Caki2 (cell line): ENCODE results near the gene SEMA4F. TPM values are rescaled to one million over a fixed set of nuclear protein-coding genes. Genes with fewer than 3 reads are reported as not detected.

Source experiments
- DNase-seq: peaks from one replicate; pipeline ENCODE4 v3.0.0-alpha.2; 2015; ENCODE audit warnings: low read depth
- in situ Hi-C: cut with HindIII; loops from 2 replicates; pipeline ENCODE4 v1.10.0; 2016; ENCODE audit warnings: low sequenced_read_pairs, low pct_unique_long_range_greater_than_20kb, mixed read lengths
- total RNA-seq: library from RNA; depleted of rRNA; stranded (reverse); fragments of >200 nt; shearing (Covaris generic); gene quantifications from 2 replicates; pipeline ENCODE4 v1.2.3, GENCODE V29; 2014; ENCODE audit warnings: low replicate concordance

The SEMA4F gene
- total RNA-seq, 1 experiment from 2014 or later: 7.6 TPM

DNA sequence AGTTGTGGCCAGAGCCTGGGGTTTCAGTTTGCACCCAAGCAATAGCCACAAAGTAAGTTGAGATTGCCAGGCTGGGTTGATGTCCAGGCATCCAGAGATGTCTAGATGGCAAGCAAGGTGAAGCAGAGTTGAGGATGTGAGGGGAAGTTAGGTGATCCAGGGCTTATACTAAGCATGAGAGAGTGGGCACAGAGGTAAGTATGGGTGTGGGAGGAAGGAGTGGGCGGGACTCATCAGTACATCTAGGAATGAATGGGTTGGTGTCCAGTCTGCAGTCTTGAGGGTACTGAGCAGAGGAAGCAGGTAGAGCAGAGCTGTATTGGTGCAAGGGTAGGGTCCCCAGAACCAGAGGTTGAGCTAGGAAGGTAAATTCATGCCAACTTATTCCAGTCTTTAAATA is 1.5 kb downstream of the SEMA4F start:
- DNase-seq: no peak
- in situ Hi-C loops: no loop called here

GRCh38 chr2:74658516-74658915 is 4.5 kb downstream of the SEMA4F start:
- DNase-seq: no peak
- in situ Hi-C loops: no loop called here

- in situ Hi-C loops: no loop called here
Observed at GRCh38 chr2:74659462-74659861, 5.4 kb downstream of the SEMA4F start.

DNA sequence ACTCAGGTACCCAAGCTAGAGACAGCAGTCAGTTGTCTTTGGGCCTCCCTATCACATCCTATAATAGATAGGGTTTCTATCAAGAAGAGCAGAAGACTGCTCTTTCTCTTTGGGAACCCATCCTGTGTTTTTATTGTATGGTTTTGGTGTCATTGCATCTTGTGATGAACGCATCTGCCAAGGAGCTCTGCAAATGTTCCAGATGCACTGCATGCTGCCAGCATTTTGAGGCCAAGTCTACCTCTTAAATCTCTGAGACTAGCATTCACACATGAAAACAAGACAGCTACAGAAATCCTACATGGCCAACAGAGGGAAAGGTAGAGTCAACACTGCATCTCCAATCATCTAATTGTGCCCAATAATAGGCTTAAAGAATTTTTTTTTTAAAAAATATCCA is 14.0 kb downstream of the SEMA4F start:
- no peak for DNase-seq
- in situ Hi-C loops: no loop called here

More at GRCh38 chr2:74659462-74659861, 5.4 kb downstream of the SEMA4F start:
- DNase-seq: no peak

- in situ Hi-C loops: no loop called here
Observed at GRCh38 chr2:74670263-74670662, 16.2 kb downstream of the SEMA4F start.

DNA sequence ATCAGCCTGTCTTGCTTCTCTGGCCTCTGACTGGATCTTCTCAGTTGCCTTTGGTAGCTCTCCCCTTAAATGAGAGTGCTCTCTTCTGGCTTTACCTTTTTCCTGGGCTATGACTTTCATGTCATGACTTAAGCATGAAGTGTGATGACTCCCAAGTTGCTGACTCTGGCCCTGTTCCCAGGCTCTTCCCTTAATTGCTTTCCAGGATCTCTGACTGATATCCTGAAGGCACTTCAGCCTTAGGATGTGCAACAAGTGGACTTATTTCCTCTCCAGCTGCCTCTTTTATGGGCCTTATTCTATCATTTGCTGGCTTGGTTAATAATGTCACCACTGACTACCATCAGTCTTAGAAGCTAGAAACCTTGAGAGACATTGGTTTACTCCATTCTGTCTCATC is 17.4 kb downstream of the SEMA4F start:
- no peak for DNase-seq
- in situ Hi-C loops: no loop called here

More at GRCh38 chr2:74670263-74670662, 16.2 kb downstream of the SEMA4F start:
- no peak for DNase-seq

- in situ Hi-C loops: no loop called here
- no peak for DNase-seq
Observed at GRCh38 chr2:74673826-74674528, 19.9 kb downstream of the SEMA4F start.

DNA sequence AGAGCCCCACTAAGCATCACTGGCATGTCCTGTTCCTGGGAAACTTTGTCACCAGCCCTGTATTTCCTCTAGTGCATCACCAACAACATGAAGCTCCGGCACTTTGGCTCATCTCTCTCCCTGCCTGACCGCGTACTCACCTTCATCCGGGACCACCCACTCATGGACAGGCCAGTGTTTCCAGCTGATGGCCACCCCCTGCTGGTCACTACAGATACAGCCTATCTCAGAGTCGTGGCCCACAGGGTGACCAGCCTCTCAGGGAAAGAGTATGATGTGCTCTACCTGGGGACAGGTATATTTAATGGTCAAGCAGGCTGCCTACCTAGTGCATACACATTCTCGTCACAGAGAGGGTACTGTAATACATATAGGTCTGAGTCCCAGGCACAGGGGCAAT is 21.0 kb downstream of the SEMA4F start:
- in situ Hi-C loops: no loop called here

GRCh38 chr2:74676331-74676730 is 22.3 kb downstream of the SEMA4F start:
- no peak for DNase-seq
- in situ Hi-C loops: no loop called here

More for the DNA sequence above, 21.0 kb downstream of the SEMA4F start:
- DNase-seq: no peak

DNA sequence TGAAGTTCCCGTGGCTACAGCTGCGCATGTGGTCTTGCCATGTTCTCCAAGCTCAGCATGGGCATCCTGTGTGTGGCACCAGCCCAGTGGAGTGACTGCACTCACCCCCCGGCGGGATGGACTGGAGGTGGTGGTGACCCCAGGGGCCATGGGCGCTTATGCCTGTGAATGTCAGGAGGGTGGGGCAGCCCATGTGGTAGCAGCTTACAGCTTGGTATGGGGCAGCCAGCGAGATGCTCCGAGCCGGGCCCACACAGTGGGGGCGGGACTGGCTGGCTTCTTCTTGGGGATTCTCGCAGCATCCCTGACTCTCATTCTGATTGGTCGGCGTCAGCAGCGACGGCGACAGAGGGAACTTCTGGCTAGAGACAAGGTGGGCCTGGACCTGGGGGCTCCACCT is 25.6 kb downstream of the SEMA4F start:
- DNase-seq: no peak
- in situ Hi-C loops: no loop called here

- DNase-seq: no peak
- in situ Hi-C loops: no loop called here
Observed at GRCh38 chr2:74682501-74682900, 28.5 kb downstream of the SEMA4F start.

DNA sequence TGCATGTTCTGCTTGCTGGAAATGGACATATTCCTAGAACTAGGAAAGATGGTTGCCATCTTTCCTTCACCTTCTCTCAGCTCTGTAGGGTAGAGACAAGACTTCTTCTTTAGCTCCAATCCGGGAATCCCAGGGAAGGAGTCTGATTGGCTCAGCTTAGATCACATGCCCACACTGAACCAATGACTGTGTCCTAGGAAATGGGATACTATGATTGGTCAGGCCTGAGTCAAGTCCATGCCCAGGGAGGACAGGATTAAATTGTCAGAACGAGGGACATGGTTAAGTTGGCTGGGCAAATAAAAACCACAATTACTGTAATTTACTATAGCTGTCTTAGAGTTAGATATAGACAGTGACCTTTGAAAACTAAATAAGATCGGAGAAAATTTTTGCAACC is 31.4 kb downstream of the SEMA4F start:
- in situ Hi-C loops: no loop called here

GRCh38 chr2:74688881-74689280 is 34.8 kb downstream of the SEMA4F start:
- DNase-seq: no peak
- in situ Hi-C loops: no loop called here

More for the DNA sequence above, 31.4 kb downstream of the SEMA4F start:
- no peak for DNase-seq

DNA sequence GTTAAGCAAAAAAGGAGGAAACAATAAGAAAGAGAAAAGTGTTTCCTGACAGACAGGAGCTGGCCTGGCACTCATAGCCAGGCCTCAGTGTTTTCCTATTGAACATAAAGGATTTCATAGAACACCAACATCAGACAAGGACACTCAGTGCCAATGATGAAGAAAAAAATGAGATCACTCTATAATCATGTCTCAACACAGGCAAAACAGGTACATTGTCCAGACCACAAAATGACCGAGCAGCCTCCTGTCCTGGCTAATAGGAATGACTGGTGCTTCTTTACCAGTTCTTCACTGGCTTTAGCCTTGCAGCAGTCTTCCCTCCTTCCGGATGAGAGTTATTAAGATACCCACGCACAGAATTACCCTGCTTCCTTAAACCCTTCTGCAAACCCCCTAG is 35.6 kb downstream of the SEMA4F start:
- DNase-seq: no peak
- in situ Hi-C loops: no loop called here

DNA sequence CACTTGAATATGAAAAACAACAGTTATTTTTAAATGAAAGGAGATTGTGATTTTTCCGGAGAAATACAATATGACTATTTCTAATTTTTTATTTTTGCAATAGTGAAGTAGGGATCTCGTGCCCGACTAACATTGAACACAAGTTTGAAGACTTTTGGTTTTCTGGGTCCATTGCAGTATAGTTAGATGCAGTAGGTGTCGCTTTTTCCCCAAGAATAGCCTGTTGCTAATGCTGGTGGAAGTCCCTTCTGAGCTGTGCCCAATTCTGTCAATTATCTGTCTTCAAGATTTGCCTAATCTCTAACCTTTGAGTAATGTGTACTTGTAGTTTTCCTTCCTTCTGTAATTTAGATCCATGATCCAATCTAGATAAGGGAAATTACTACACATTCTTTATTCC is 36.5 kb downstream of the SEMA4F start:
- peak; percentile 40 for DNase-seq
- in situ Hi-C loops: no loop called here

GRCh38 chr2:74691929-74692328 is 37.9 kb downstream of the SEMA4F start:
- in situ Hi-C loops: no loop called here
- DNase-seq: no peak

- in situ Hi-C loops: no loop called here
- no peak for DNase-seq
Observed at GRCh38 chr2:74693213-74693612, 39.2 kb downstream of the SEMA4F start.

DNA sequence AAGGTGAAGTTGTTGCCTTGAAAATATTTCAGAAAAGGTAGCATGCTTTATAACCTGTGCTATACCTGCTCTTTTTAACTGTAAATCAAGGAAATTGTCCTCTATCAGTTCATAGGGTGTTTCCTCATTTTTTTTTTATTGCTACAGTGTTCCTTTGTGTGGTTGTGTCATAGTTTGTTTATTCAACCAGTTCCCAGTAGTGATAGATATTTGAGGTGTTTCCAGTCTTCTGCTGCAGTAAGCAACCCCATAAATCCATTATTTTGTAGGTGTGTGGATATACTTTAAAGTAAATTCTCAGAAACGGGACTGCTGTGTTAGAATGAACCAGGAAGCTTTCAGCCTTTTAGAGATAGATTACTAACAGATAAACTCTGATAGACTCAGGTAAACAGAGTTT is 39.6 kb downstream of the SEMA4F start:
- in situ Hi-C loops: no loop called here
- no peak for DNase-seq

DNA sequence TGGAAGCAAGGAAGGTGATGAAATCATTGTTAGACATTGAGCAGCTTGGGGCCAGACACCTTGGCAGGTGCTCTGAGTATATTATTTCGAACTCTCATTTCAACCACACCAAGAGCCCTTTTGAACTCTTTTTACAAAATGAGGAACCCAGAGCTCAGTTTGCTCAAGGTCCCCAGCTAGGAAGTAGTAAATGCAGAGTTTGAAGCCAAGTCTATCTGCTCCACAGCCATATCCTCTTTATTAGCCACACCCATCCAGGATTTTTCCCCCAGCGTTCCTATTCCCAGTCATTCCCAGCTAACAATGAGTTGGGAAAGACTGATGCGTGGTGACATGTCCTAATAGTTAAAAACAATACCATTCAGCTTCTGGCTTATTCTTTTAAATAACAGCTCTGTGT is 40.2 kb downstream of the SEMA4F start:
- in situ Hi-C loops: no loop called here
- DNase-seq: no peak

GRCh38 chr2:74695663-74696062 is 41.6 kb downstream of the SEMA4F start:
- DNase-seq: no peak
- in situ Hi-C loops: no loop called here
